ENCODE measurements around the gene CPB1.

Gene CPB1

GRCh38 chr3:148852271-148852992 is 24.8 kb downstream of the CPB1 start:
- TF ChIP-seq, protein P1, sequence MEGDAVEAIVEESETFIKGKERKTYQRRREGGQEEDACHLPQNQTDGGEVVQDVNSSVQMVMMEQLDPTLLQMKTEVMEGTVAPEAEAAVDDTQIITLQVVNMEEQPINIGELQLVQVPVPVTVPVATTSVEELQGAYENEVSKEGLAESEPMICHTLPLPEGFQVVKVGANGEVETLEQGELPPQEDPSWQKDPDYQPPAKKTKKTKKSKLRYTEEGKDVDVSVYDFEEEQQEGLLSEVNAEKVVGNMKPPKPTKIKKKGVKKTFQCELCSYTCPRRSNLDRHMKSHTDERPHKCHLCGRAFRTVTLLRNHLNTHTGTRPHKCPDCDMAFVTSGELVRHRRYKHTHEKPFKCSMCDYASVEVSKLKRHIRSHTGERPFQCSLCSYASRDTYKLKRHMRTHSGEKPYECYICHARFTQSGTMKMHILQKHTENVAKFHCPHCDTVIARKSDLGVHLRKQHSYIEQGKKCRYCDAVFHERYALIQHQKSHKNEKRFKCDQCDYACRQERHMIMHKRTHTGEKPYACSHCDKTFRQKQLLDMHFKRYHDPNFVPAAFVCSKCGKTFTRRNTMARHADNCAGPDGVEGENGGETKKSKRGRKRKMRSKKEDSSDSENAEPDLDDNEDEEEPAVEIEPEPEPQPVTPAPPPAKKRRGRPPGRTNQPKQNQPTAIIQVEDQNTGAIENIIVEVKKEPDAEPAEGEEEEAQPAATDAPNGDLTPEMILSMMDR (IDR thresholded peaks at IDR 0.05; ENCODE audit: insufficient read depth, low read depth, low read length, missing control alignments): no peak
- no peak for DNase-seq (ENCODE audit: low read depth)
- no peak overlapping the region for H3K4me3 ChIP-seq (ENCODE audit: low read length)

- TF ChIP-seq, protein P1 (IDR thresholded peaks at IDR 0.05; ENCODE audit: insufficient read depth, low read depth, low read length, missing control alignments): no peak
- no peak for DNase-seq (ENCODE audit: low read depth)
- H3K4me3 ChIP-seq (ENCODE audit: low read length): no peak overlapping the region
Observed at GRCh38 chr3:148853076-148853475, 25.5 kb downstream of the CPB1 start.

GRCh38 chr3:148854061-148854460 is 26.4 kb downstream of the CPB1 start:
- TF ChIP-seq, protein P1 (IDR thresholded peaks at IDR 0.05; ENCODE audit: insufficient read depth, low read depth, low read length, missing control alignments): no peak
- DNase-seq (ENCODE audit: low read depth): no peak
- no peak overlapping the region for H3K4me3 ChIP-seq (ENCODE audit: low read length)

DNA sequence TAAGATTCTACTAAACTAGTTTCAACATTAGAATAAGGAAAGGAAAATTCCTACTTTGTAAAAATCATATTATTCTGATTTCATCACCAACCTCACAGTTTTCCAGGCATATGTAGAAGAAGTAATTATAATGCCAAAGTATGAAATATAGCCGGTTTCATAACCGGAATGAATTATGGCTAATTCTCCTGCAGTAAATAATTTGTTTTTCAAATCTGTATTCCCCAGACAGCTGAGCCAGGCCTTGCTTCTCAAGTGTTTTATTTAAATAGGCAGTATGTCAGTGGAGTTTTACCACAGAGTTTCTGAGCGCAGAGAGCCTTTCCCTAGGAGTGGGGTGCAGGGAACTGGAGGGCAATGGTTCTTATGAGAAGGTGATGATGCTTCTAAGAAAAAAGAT is 28.8 kb downstream of the CPB1 start:
- no peak for DNase-seq (ENCODE audit: low read depth)
- no peak overlapping the region for H3K4me3 ChIP-seq (ENCODE audit: low read length)
- TF ChIP-seq, protein P1 (IDR thresholded peaks at IDR 0.05; ENCODE audit: insufficient read depth, low read depth, low read length, missing control alignments): no peak

DNA sequence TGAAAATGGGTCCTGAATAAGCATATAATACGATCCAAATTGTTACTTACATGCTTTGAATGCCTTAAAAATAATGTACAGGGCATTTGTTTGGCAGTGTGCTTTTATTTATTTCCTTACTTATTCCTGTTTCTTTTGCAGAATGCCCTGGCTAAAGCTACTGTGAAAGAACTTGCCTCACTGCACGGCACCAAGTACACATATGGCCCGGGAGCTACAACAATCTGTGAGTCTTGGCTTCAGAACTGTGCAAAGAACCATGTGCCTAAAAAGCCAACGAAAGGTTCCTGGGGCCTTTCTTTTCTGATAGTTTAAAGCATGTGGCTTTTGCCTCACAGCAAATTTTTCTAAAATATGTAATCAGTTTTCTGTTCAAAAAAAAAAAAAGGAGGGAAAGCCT is 29.7 kb downstream of the CPB1 start:
- no peak for DNase-seq (ENCODE audit: low read depth)
- no peak overlapping the region for H3K4me3 ChIP-seq (ENCODE audit: low read length)
- TF ChIP-seq, protein P1 (IDR thresholded peaks at IDR 0.05; ENCODE audit: insufficient read depth, low read depth, low read length, missing control alignments): no peak

GRCh38 chr3:148861277-148861869 is 33.8 kb downstream of the CPB1 start:
- TF ChIP-seq, protein P1 (IDR thresholded peaks at IDR 0.05; ENCODE audit: insufficient read depth, low read depth, low read length, missing control alignments): peak; percentile 60
- DNase-seq (ENCODE audit: low read depth): peak; percentile 65
- no peak overlapping the region for H3K4me3 ChIP-seq (ENCODE audit: low read length)

DNA sequence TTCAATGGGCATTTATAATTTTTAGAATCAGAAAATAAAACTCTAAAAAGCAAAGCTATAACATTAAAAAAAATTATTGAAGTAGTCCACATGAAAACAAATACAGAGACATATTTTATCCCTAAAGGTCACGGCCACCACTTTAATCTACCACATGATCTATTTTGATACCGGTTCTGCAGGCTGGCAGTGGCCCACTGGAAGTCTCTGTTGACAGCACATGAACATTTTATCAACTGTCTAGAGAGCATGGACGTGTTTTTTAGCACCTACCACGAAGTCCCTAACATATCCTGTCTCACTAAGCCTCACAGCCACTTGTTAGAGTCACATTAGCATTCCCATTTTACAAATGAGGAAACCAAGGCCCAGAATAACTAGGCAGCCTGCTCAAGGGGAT is 35.7 kb downstream of the CPB1 start:
- TF ChIP-seq, protein P1 (IDR thresholded peaks at IDR 0.05; ENCODE audit: insufficient read depth, low read depth, low read length, missing control alignments): no peak
- DNase-seq (ENCODE audit: low read depth): no peak
- H3K4me3 ChIP-seq (ENCODE audit: low read length): no peak overlapping the region
